Measurements from ENCODE around the gene KBTBD8.

- no peak for TF ChIP-seq POLR2A (IDR thresholded peaks at IDR 0.05; ENCODE audit: low read depth, low read length)
- TF ChIP-seq POLR2AphosphoS5 (IDR thresholded peaks at IDR 0.05; ENCODE audit: low read depth, low read length): no peak
- TF ChIP-seq TAF1 (IDR thresholded peaks at IDR 0.05; ENCODE audit: low read depth, low read length): no peak
Observed at GRCh38 chr3:66957367-66957766, 40.7 kb upstream of the KBTBD8 start.
